Activated naive CD8-positive, alpha-beta T cell (primary cell): Measurements from ENCODE around the gene NINJ1.

Experiments used
- H3K27ac Mint-ChIP-seq: one replicate; pipeline ENCODE4 v1.8.0; 2021; ENCODE audit warnings: mixed read lengths
- H3K27me3 Mint-ChIP-seq: one replicate; pipeline ENCODE4 v1.8.0; 2021; ENCODE audit warnings: mixed read lengths
- H3K36me3 Mint-ChIP-seq: one replicate; pipeline ENCODE4 v1.8.0; 2021; ENCODE audit warnings: mixed read lengths
- H3K4me1 Mint-ChIP-seq: one replicate; pipeline ENCODE4 v1.8.0; 2021; ENCODE audit warnings: low read depth, mixed read lengths
- H3K4me3 Mint-ChIP-seq: one replicate; pipeline ENCODE4 v1.8.0; 2021; ENCODE audit warnings: mild to moderate bottlenecking, mixed read lengths
- H3K9me3 Mint-ChIP-seq: one replicate; pipeline ENCODE4 v1.8.0; 2021; ENCODE audit warnings: low read depth, mixed read lengths

The NINJ1 gene

GRCh38 chr9:93095205-93096130, 38.6 kb downstream of the NINJ1 start:
- H3K4me1 Mint-ChIP-seq: peaks cover 67% of the 10 kb centered on the region
- H3K9me3 Mint-ChIP-seq: no peaks in the 10 kb centered on the region
- H3K36me3 Mint-ChIP-seq: peaks cover 4% of the 10 kb centered on the region
- H3K27me3 Mint-ChIP-seq: no peaks in the 10 kb centered on the region
- H3K27ac Mint-ChIP-seq: peak overlapping the region; percentile 92
- peak overlapping the region; percentile 86 for H3K4me3 Mint-ChIP-seq

GRCh38 chr9:93094658-93095204, 39.3 kb downstream of the NINJ1 start:
- Mint-ChIP-seq H3K4me1 (peaks cover 67% of the 10 kb centered on the region), H3K9me3 (no peaks in the 10 kb centered on the region), H3K36me3 (peaks cover 7% of the 10 kb centered on the region), H3K4me3 (peak overlapping the region; percentile 86), H3K27me3 (no peaks in the 10 kb centered on the region), H3K27ac (peak overlapping the region; percentile 92)

DNA sequence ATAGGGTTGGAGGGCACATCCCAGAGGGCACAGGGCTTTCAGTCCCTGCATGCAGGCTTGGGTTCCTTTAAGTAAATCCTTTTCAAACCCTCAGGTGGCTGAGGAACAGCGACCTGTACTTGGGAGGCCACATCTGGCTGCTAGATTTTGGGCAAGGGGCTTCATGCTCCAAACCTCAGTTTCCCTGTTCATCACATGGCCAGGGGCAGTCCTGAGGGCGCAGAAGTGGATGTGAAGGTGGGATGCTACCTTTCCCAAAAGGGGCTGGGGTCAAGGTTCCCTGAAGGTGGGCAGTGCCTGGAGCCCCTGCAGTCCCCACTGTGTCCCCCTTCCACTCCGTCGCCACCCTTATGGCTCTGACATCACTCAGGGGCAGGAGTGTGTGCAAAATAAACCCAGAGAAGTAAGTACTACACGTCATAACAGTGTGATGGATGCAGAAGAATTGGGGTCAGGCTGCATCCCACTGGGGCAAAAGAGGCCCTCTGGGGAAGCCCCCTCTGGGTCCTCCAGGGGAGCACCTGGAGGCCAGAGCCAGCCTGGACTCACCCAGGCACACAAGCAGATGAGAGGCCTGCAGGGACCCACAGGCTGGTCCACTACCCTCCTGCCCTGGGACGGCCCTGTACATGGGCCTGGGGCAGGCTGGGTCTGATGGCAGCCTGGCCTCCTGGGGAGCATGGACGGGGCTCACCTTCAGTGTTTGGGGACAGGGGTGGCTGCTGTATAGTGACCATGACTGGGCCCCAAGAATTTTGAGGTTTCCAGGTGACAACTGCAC, 40.0 kb downstream of the NINJ1 start:
- Mint-ChIP-seq H3K27ac (peak overlapping the region; percentile 92), H3K36me3 (peaks cover 11% of the 10 kb centered on the region), H3K9me3 (no peaks in the 10 kb centered on the region), H3K4me1 (peaks cover 68% of the 10 kb centered on the region), H3K27me3 (no peaks in the 10 kb centered on the region), H3K4me3 (peak overlapping the region; percentile 86)

DNA sequence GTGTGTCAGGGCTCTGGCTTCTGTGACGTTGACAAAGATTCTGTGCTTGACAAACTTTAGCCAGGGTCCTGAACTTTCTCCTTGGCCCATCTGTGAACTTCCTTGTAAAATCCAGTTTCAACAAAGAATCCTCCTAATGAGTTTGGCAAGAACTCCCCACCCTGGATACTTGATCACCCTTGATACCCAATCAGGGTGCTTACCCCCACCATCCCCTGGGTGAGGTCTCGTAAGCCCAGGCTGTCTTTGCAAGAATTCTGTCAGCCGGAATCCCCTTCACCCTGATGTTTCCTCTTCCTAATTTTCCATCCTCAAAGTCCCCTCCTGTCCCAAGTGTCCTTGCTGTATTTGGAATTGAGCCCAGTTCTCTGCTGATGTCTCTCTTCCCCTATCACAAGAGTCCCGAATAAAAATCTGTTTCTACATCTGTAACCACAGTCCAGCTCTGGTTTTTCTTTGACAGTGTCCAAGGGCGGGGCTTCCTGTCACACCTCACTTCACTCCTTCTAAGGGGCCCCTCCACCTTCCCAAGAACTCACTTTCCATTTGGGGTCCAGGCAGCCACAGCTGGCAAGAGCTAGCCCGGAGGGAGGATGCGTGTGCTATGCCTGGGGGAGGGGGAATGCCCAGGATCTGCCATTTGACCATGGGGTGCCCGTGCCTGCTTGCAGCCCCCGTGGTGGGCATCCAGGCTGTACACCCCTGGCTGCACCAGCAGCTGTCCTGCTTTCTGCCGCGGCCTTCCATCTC, 40.7 kb downstream of the NINJ1 start:
- Mint-ChIP-seq H3K4me1 (peaks cover 71% of the 10 kb centered on the region), H3K27me3 (no peaks in the 10 kb centered on the region), H3K27ac (peak overlapping the region; percentile 81), H3K36me3 (peaks cover 13% of the 10 kb centered on the region), H3K4me3 (peak overlapping the region; percentile 2), H3K9me3 (no peaks in the 10 kb centered on the region)

- H3K4me1 Mint-ChIP-seq: peaks cover 62% of the 10 kb centered on the region
- peak overlapping the region; percentile 28 for H3K4me3 Mint-ChIP-seq
- H3K36me3 Mint-ChIP-seq: peaks cover 13% of the 10 kb centered on the region
- no peaks in the 10 kb centered on the region for H3K27me3 Mint-ChIP-seq
- H3K9me3 Mint-ChIP-seq: no peaks in the 10 kb centered on the region
- peak overlapping the region; percentile 76 for H3K27ac Mint-ChIP-seq
Measured at GRCh38 chr9:93092251-93092991, 41.6 kb downstream of the NINJ1 start.

DNA sequence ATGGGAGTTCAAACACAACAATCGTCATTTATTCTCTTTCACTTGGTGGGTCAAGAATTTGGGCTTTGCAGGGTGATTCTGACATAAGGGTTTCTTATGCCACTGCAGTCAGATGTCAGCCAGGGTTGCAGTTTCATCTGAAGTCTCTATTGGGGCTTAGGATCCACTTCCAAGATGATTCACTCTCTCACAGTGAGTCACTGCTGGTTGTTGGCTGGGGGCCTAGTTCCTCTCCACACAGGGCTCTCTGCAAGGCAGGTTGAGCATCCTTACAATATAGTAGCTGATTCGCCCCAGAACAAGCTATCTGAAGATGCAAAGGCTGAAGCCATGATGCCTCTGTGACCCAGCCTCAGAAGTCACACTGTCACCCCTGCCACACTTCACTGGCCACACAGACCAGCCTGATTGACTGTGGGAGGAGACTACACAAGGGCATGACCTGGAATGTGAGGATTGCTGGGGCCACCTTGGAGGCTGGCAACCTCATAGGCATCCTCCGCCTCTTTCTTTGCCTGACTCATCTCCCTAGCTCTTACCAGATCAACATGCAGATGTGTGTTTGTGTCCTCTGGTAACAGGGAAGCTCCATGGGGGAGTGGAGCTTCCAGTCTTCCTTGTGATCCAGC, 42.5 kb downstream of the NINJ1 start:
- H3K9me3 Mint-ChIP-seq: no peaks in the 10 kb centered on the region
- H3K36me3 Mint-ChIP-seq: peaks cover 13% of the 10 kb centered on the region
- H3K27ac Mint-ChIP-seq: peak overlapping the region; percentile 76
- peaks cover 56% of the 10 kb centered on the region for H3K4me1 Mint-ChIP-seq
- peak overlapping the region; percentile 28 for H3K4me3 Mint-ChIP-seq
- no peaks in the 10 kb centered on the region for H3K27me3 Mint-ChIP-seq

- H3K27ac Mint-ChIP-seq: peak overlapping the region; percentile 76
- no peaks in the 10 kb centered on the region for H3K27me3 Mint-ChIP-seq
- peaks cover 56% of the 10 kb centered on the region for H3K4me1 Mint-ChIP-seq
- peak overlapping the region; percentile 28 for H3K4me3 Mint-ChIP-seq
- no peaks in the 10 kb centered on the region for H3K9me3 Mint-ChIP-seq
- H3K36me3 Mint-ChIP-seq: peaks cover 13% of the 10 kb centered on the region
Measured at GRCh38 chr9:93091056-93091452, 43.0 kb downstream of the NINJ1 start.

DNA sequence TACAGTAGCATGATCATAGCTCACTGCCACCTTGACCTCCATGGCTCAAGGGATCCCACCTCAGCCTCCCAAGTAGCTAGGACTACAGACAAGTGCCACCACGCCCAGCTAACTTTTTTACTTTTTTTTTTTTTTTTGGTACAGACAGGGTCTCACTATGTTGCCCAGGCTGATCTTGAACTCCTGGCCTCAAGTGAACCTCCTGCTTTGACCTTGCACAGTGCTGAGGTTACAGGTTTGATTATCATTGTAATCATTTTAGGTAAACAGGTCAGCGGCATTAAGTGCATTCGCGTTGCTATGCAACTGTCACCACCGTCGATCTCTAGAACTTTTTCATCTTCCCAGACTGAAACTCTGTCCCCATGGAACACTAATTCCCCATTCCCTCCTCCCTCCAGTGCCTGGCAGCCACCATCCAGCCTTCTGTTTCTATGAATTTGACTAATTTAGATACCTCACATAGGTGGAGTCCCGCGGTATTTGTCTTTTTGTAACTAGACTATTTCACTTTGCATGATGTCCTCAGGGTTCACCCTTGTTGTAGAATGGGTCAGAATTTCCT, 43.9 kb downstream of the NINJ1 start:
- no peak overlapping the region for H3K4me3 Mint-ChIP-seq
- H3K27ac Mint-ChIP-seq: peak overlapping the region; percentile 67
- no peaks in the 10 kb centered on the region for H3K9me3 Mint-ChIP-seq
- peaks cover 56% of the 10 kb centered on the region for H3K4me1 Mint-ChIP-seq
- no peaks in the 10 kb centered on the region for H3K27me3 Mint-ChIP-seq
- H3K36me3 Mint-ChIP-seq: peaks cover 18% of the 10 kb centered on the region

DNA sequence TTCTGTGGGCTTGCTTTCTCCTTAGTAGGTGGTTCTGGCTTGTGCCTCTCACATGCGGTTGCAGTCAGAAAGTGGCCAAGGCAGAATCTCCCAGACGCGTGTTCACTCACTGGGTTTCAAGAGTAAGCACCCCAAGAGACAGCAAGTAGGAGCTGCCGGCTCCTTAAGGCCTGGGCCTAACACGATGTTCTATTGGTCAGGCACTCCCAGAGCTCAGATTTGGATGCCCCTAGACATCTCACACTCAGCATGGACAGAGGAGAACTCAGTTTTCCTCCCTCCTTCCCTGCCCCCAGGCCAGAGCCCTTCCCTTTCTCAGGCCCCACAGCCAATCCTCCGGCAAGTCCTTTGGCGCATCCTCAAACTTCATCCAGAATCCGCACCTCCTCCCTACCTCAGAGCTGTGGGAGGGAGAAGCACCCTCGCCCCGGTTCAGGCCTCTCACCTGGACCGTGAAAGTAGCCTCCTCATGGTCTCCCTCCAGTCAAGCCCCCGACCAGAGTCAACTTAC, 44.5 kb downstream of the NINJ1 start:
- Mint-ChIP-seq H3K4me3 (no peak overlapping the region), H3K27ac (peak overlapping the region; percentile 71), H3K4me1 (peaks cover 53% of the 10 kb centered on the region), H3K36me3 (peaks cover 18% of the 10 kb centered on the region), H3K27me3 (no peaks in the 10 kb centered on the region), H3K9me3 (no peaks in the 10 kb centered on the region)

DNA sequence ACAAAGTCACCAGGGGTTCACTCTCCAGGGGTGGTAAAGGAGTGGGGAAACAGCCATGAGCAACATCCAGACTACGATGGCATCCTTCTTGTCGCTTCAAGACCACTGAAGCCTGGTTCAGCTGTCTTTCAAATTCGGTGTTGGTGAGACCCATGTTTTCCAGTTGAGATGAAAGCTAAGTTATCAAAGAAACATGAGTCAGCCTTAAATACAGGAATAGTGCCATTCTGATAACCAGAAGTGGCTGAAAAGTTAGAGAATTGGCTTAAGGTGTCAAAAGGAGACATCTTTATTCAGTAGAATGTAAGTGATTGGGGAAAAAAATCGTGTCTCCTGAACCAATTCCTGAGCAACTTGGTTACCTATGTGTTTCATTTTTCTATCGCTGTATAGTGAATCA, 45.0 kb downstream of the NINJ1 start:
- peaks cover 18% of the 10 kb centered on the region for H3K36me3 Mint-ChIP-seq
- no peaks in the 10 kb centered on the region for H3K27me3 Mint-ChIP-seq
- peaks cover 49% of the 10 kb centered on the region for H3K4me1 Mint-ChIP-seq
- peak overlapping the region; percentile 71 for H3K27ac Mint-ChIP-seq
- H3K4me3 Mint-ChIP-seq: no peak overlapping the region
- H3K9me3 Mint-ChIP-seq: no peaks in the 10 kb centered on the region

- Mint-ChIP-seq H3K27ac (peak overlapping the region; percentile 71), H3K36me3 (peaks cover 19% of the 10 kb centered on the region), H3K4me3 (no peak overlapping the region), H3K27me3 (no peaks in the 10 kb centered on the region), H3K4me1 (peaks cover 48% of the 10 kb centered on the region), H3K9me3 (no peaks in the 10 kb centered on the region)
Measured at GRCh38 chr9:93088656-93089015, 45.4 kb downstream of the NINJ1 start.

GRCh38 chr9:93087971-93088655, 45.9 kb downstream of the NINJ1 start:
- peak overlapping the region; percentile 71 for H3K27ac Mint-ChIP-seq
- no peaks in the 10 kb centered on the region for H3K9me3 Mint-ChIP-seq
- H3K4me1 Mint-ChIP-seq: peaks cover 47% of the 10 kb centered on the region

More at GRCh38 chr9:93087971-93088655, 45.9 kb downstream of the NINJ1 start:
- Mint-ChIP-seq H3K4me3 (no peak overlapping the region), H3K36me3 (peaks cover 20% of the 10 kb centered on the region), H3K27me3 (no peaks in the 10 kb centered on the region)
